Measurements from ENCODE around the gene RAB11A. TPM values are rescaled to one million over a fixed set of nuclear protein-coding genes. Genes with fewer than 3 reads are reported as not detected.

The RAB11A gene
- total and polyA plus RNA-seq, 9 of the 15 experiments (the other 6 are each of a cell fraction or from before 2014, with no cell fraction given): 129 to 369 (median 245) TPM

DNA sequence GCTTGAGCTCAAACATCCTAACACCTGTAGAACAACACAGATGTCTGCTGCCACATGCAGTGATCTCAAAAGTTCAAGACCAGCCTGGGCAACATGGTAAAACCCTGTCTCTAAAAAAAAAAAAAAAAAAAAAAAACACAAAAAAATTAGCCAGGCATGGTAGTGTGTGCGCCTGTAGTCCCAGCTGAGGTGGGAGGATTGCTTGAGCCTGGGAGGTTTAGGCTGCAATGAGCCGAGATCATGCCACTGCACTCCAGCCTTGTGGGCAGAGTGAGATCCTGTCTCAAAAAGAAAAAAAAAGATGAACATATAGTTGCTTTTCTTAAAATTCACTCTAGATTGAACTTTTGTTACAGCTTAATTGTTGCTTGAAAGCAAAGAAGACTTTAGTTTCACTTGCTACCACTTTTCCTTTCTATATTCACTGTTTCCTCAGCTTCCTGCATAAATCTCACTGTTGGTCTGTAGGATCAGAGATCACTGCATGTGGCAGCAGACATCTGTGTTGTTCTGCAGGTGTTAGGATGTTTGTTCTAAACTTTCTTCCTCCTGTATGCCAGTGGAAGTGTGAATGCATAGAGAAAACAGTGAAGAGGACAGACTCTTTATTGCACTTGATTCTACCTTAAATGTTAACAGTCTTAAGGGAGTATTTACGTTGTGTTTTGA, 12.6 kb downstream of the RAB11A start:
- intact Hi-C loops (cut with micrococcal nuclease): no loop called here
- Histone ChIP-seq H3K4me1 (replicated peaks in 1 of 2; ENCODE audit: control insufficient read depth in 2 of 2, insufficient read depth in 2 of 2, low read length in 2 of 2) (no peaks in the 10 kb centered on the region; a peak in 1 of 5 replicates), H3K27me3 (ENCODE audit: control insufficient read depth in 2 of 2, insufficient read depth in 2 of 2, low read length in 2 of 2) (no peaks in the 10 kb centered on the region), H3K9me3 (replicated peaks; ENCODE audit: control insufficient read depth, insufficient read depth, low read depth, low read length) (no peaks in the 10 kb centered on the region), H3K36me3 (ENCODE audit: control insufficient read depth, insufficient read depth, low read length) (peaks cover 97% of the 10 kb centered on the region), H3K79me2 (ENCODE audit: control insufficient read depth, insufficient read depth, low read length) (peaks cover 22% of the 10 kb centered on the region), H3K4me3 (no peak overlapping the region), H2AFZ (ENCODE audit: low read depth, low read length) (no peak overlapping the region), H4K20me1 (replicated peaks; ENCODE audit: control insufficient read depth, insufficient read depth, low read length) (no peaks in the 10 kb centered on the region), H3K27ac (ENCODE audit: extremely low read depth, low read depth, low read length) (no peak overlapping the region), H3K9ac (ENCODE audit: insufficient read depth in 1 of 2, low read depth in 2 of 2, low read length in 2 of 2) (no peak overlapping the region), H3K9me1 (ENCODE audit: control insufficient read depth, insufficient read depth, low read length) (no peaks in the 10 kb centered on the region), H3K4me2 (ENCODE audit: insufficient read depth, low read length) (no peak overlapping the region)
- POLR2A ChIA-PET: interaction anchor here (1.1 to 1.5 kb wide), 3 partner anchors 10 to 16 kb away, joined by 3 to 6 read pairs (median 5); no protein-coding TSS in a partner anchor
- no TSS peak for BruUV-seq (replicated peaks)
- in situ Hi-C loops (cut with MboI): no loop called here
- WGBS (ENCODE audit: insufficient coverage, low coverage, missing lambda C conversion rate): 89% methylated on average over 3 of the region's 3 CpGs
- FAIRE-seq (no peak), DNase-seq (ENCODE audit: extremely low read depth in 1 of 4, low spot score in 3 of 4) (no peak), ATAC-seq (no peak)
- CTCF ChIA-PET (ENCODE audit: low intra/inter-chr PET ratio): no interaction called here
- TF ChIP-seq, protein P1, sequence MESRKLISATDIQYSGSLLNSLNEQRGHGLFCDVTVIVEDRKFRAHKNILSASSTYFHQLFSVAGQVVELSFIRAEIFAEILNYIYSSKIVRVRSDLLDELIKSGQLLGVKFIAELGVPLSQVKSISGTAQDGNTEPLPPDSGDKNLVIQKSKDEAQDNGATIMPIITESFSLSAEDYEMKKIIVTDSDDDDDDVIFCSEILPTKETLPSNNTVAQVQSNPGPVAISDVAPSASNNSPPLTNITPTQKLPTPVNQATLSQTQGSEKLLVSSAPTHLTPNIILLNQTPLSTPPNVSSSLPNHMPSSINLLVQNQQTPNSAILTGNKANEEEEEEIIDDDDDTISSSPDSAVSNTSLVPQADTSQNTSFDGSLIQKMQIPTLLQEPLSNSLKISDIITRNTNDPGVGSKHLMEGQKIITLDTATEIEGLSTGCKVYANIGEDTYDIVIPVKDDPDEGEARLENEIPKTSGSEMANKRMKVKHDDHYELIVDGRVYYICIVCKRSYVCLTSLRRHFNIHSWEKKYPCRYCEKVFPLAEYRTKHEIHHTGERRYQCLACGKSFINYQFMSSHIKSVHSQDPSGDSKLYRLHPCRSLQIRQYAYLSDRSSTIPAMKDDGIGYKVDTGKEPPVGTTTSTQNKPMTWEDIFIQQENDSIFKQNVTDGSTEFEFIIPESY (CRISPR knock-in tag; IDR thresholded peaks at IDR 0.05): no peak
- TF ChIP-seq CEBPB (tag; IDR thresholded peaks at IDR 0.05): no peak
- TF ChIP-seq ASH1L (IDR thresholded peaks at IDR 0.05; ENCODE audit: borderline replicate concordance, low read depth, partially characterized antibody): no peak
- TF ChIP-seq ATF2 (CRISPR knock-in tag; IDR thresholded peaks at IDR 0.05): no peak
- no peak for TF ChIP-seq SLC30A9 (CRISPR knock-in tag; IDR thresholded peaks at IDR 0.05)
- no peak for TF ChIP-seq ZNF408 (CRISPR knock-in tag; IDR thresholded peaks at IDR 0.05; ENCODE audit: low read depth)
- TF ChIP-seq, protein P2, sequence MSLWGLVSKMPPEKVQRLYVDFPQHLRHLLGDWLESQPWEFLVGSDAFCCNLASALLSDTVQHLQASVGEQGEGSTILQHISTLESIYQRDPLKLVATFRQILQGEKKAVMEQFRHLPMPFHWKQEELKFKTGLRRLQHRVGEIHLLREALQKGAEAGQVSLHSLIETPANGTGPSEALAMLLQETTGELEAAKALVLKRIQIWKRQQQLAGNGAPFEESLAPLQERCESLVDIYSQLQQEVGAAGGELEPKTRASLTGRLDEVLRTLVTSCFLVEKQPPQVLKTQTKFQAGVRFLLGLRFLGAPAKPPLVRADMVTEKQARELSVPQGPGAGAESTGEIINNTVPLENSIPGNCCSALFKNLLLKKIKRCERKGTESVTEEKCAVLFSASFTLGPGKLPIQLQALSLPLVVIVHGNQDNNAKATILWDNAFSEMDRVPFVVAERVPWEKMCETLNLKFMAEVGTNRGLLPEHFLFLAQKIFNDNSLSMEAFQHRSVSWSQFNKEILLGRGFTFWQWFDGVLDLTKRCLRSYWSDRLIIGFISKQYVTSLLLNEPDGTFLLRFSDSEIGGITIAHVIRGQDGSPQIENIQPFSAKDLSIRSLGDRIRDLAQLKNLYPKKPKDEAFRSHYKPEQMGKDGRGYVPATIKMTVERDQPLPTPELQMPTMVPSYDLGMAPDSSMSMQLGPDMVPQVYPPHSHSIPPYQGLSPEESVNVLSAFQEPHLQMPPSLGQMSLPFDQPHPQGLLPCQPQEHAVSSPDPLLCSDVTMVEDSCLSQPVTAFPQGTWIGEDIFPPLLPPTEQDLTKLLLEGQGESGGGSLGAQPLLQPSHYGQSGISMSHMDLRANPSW (CRISPR knock-in tag; IDR thresholded peaks at IDR 0.05): no peak
- no peak for TF ChIP-seq RFX1 (IDR thresholded peaks at IDR 0.05)
- no peak for TF ChIP-seq ZNF699 (CRISPR knock-in tag; IDR thresholded peaks at IDR 0.05; ENCODE audit: insufficient replicate concordance)
- TF ChIP-seq, protein P3, sequence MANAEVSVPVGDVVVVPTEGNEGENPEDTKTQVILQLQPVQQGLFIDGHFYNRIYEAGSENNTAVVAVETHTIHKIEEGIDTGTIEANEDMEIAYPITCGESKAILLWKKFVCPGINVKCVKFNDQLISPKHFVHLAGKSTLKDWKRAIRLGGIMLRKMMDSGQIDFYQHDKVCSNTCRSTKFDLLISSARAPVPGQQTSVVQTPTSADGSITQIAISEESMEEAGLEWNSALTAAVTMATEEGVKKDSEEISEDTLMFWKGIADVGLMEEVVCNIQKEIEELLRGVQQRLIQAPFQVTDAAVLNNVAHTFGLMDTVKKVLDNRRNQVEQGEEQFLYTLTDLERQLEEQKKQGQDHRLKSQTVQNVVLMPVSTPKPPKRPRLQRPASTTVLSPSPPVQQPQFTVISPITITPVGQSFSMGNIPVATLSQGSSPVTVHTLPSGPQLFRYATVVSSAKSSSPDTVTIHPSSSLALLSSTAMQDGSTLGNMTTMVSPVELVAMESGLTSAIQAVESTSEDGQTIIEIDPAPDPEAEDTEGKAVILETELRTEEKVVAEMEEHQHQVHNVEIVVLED (CRISPR knock-in tag; IDR thresholded peaks at IDR 0.05): no peak
- no peak for TF ChIP-seq ZBTB7A (IDR thresholded peaks at IDR 0.05; ENCODE audit: borderline replicate concordance, control insufficient read depth, low read depth, low read length)
- TF ChIP-seq, protein P4, sequence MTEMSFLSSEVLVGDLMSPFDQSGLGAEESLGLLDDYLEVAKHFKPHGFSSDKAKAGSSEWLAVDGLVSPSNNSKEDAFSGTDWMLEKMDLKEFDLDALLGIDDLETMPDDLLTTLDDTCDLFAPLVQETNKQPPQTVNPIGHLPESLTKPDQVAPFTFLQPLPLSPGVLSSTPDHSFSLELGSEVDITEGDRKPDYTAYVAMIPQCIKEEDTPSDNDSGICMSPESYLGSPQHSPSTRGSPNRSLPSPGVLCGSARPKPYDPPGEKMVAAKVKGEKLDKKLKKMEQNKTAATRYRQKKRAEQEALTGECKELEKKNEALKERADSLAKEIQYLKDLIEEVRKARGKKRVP (CRISPR knock-in tag; IDR thresholded peaks at IDR 0.05): no peak
- TF ChIP-seq SRSF1 (IDR thresholded peaks at IDR 0.05; ENCODE audit: low read depth, low read length): no peak

All from K562 (cell line).